ENCODE data around the gene MARCHF3. TPM values are rescaled to one million over a fixed set of nuclear protein-coding genes. Genes with fewer than 3 reads are reported as not detected.
"Not testable (repeated sequence)": the region's sequence is repeated elsewhere in the genome, so short reads cannot be mapped to it uniquely, and the experiment has no call there.

Gene MARCHF3
- total RNA-seq, 2 experiments from 2014 or later: 5.4 to 7.0 TPM

DNA sequence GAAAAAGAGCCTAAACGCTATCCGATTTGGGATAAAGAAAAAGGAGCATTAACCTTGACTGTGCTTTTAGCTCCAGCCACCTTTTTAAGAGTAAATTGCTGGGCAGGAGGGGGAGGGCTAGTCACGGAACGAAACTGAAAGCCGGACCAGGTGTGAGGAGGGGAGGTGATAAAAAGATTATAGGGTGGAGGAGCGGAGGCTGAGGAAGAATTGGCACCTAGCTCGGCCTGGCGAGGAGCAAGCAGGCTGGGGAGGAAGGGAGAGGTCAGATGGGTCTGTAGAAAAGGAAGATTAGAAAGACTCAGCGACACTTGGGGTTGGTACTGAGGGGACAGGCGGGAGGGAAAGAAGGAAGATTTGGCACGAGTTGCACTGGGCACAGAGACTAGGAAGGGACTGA is 187.0 kb downstream of the MARCHF3 start:
- H3K36me3 ChIP-seq (ENCODE audit: insufficient read depth, low read length); BruUV-seq (replicated peaks); H3K9me3 ChIP-seq (ENCODE audit: low read length); H3K9me2 ChIP-seq (ENCODE audit: insufficient read depth, low read length); H3K4me1 ChIP-seq (ENCODE audit: insufficient read depth, low read length, poor library complexity, severe bottlenecking); H3K4me2 ChIP-seq (ENCODE audit: low read length); H3K79me2 ChIP-seq (ENCODE audit: insufficient read depth, low read depth, low read length); CTCF ChIA-PET (ENCODE audit: unreplicated experiment); DNase-seq (ENCODE audit: low spot score); H4K20me1 ChIP-seq (ENCODE audit: insufficient read depth, low read length); H3K4me3 ChIP-seq (ENCODE audit: low read depth, low read length, poor library complexity, severe bottlenecking); H2AFZ ChIP-seq (ENCODE audit: low read length); H3K27ac ChIP-seq (ENCODE audit: low read depth, low read length, poor library complexity, severe bottlenecking): not testable (repeated sequence)
- intact Hi-C loops (cut with micrococcal nuclease; ENCODE audit: unreplicated experiment): loop anchor here (10.0 kb wide), 1 partner anchor 471 kb away; no protein-coding TSS in a partner anchor
- POLR2A ChIA-PET: interaction anchor here (0.6 kb wide), 1 partner anchor 129 kb away, joined by 3 read pairs; no protein-coding TSS in a partner anchor

DNA sequence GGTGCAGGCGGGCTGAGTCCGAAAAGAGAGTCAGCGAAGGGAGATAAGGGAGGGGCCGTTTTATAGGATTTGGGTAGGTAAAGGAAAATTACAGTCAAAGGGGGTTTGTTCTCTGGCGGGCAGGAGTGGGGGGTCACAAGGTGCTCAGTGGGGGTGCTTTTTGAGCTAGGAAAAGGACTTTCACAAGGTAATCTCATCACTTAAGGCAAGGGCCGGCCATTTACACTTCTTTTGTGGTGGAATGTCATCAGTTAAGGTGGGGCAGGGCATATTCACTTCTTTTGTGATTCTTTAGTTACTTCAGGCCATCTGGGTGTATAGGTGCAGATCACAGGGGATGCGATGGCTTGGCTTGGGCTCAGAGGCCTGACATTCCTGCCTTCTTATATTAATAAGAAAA is 191.0 kb downstream of the MARCHF3 start:
- H3K4me3 ChIP-seq (ENCODE audit: low read depth, low read length, poor library complexity, severe bottlenecking); H3K9me2 ChIP-seq (ENCODE audit: insufficient read depth, low read length): not testable (repeated sequence)

DNA sequence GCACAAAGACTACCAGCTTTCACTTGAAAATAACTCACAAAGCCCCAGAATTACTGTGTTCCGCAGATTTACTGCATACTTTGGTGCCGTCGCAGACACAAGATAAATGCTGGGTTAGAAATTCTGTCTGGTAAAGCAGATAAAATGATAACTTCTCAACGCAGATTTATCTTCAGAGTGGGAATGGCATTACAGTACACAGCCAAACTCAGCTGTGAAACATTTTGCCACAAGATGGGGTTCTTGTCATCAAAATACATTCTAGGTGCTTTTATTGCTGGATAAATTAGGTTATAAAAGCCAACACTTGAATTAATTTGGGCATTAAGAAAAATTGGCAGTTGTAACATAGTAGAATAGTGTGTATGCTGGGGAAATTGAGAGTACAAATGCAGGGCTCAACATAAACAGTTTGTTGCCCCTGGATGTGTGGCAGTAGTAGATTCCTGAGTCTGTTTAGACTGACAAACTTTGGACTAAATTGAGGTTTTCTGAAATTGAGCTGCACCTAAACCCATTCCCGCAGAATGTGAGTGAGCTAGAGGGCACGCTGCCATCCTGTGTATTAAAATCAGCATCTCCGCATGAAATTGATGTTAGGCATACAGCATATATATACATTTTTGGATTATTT is 192.3 kb downstream of the MARCHF3 start:
- DNase-seq (ENCODE audit: low spot score): no peak
- no peaks in the 10 kb centered on the region for H3K9me2 ChIP-seq (ENCODE audit: insufficient read depth, low read length)
- H2AFZ ChIP-seq (ENCODE audit: low read length): no peak overlapping the region
- CTCF ChIA-PET (ENCODE audit: unreplicated experiment): no interaction called here
- H3K4me2 ChIP-seq (ENCODE audit: low read length): no peak overlapping the region
- H3K36me3 ChIP-seq (ENCODE audit: insufficient read depth, low read length): peaks cover 62% of the 10 kb centered on the region
- H3K9me3 ChIP-seq (ENCODE audit: low read length): no peaks in the 10 kb centered on the region
- BruUV-seq (replicated peaks): no TSS peak
- no peak overlapping the region for H3K27ac ChIP-seq (ENCODE audit: low read depth, low read length, poor library complexity, severe bottlenecking)
- POLR2A ChIA-PET: interaction anchor here (0.7 kb wide), 1 partner anchor 318 kb away, joined by 3 read pairs; no protein-coding TSS in a partner anchor
- H3K79me2 ChIP-seq (ENCODE audit: insufficient read depth, low read depth, low read length): no peaks in the 10 kb centered on the region
- no peaks in the 10 kb centered on the region for H4K20me1 ChIP-seq (ENCODE audit: insufficient read depth, low read length)
- intact Hi-C loops (cut with micrococcal nuclease; ENCODE audit: unreplicated experiment): no loop called here
- no peaks in the 10 kb centered on the region for H3K4me1 ChIP-seq (ENCODE audit: insufficient read depth, low read length, poor library complexity, severe bottlenecking)
- TF ChIP-seq EZH2phosphoT487 (IDR thresholded peaks at IDR 0.05; ENCODE audit: borderline replicate concordance, low read depth, low read length): no peak
- TF ChIP-seq, protein P1, sequence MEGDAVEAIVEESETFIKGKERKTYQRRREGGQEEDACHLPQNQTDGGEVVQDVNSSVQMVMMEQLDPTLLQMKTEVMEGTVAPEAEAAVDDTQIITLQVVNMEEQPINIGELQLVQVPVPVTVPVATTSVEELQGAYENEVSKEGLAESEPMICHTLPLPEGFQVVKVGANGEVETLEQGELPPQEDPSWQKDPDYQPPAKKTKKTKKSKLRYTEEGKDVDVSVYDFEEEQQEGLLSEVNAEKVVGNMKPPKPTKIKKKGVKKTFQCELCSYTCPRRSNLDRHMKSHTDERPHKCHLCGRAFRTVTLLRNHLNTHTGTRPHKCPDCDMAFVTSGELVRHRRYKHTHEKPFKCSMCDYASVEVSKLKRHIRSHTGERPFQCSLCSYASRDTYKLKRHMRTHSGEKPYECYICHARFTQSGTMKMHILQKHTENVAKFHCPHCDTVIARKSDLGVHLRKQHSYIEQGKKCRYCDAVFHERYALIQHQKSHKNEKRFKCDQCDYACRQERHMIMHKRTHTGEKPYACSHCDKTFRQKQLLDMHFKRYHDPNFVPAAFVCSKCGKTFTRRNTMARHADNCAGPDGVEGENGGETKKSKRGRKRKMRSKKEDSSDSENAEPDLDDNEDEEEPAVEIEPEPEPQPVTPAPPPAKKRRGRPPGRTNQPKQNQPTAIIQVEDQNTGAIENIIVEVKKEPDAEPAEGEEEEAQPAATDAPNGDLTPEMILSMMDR (conservative IDR thresholded peaks at IDR 0.05; ENCODE audit: low read length): no peak
- H3K4me3 ChIP-seq (ENCODE audit: low read depth, low read length, poor library complexity, severe bottlenecking): no peak overlapping the region

More for the DNA sequence above, 191.0 kb downstream of the MARCHF3 start:
- DNase-seq (ENCODE audit: low spot score); H3K27ac ChIP-seq (ENCODE audit: low read depth, low read length, poor library complexity, severe bottlenecking); H3K4me2 ChIP-seq (ENCODE audit: low read length); H3K79me2 ChIP-seq (ENCODE audit: insufficient read depth, low read depth, low read length); intact Hi-C loops (cut with micrococcal nuclease; ENCODE audit: unreplicated experiment); H3K4me1 ChIP-seq (ENCODE audit: insufficient read depth, low read length, poor library complexity, severe bottlenecking); POLR2A ChIA-PET; H3K9me3 ChIP-seq (ENCODE audit: low read length); H2AFZ ChIP-seq (ENCODE audit: low read length); BruUV-seq (replicated peaks); H4K20me1 ChIP-seq (ENCODE audit: insufficient read depth, low read length); CTCF ChIA-PET (ENCODE audit: unreplicated experiment): not testable (repeated sequence)
- peaks cover 48% of the 10 kb centered on the region for H3K36me3 ChIP-seq (ENCODE audit: insufficient read depth, low read length)
